Mucosa of gallbladder (tissue), 1 donor: Measurements from ENCODE around the gene PIERCE2. TPM values are rescaled to one million over a fixed set of nuclear protein-coding genes. Genes with fewer than 3 reads are reported as not detected.
"Not testable (repeated sequence)": the region's sequence is repeated elsewhere in the genome, so short reads cannot be mapped to it uniquely, and the experiment has no call there.

Source experiments
- DNase-seq: peaks from one replicate; pipeline ENCODE4 v3.0.0-alpha.2; 2020; ENCODE audit warnings: low spot score
- total RNA-seq: library from RNA; stranded (reverse); gene quantifications from one replicate; pipeline ENCODE4 v1.2.1, GENCODE V29; 2021
- donor health status: DM: no; HTN: no; CAD: no.

PIERCE2 gene
- total RNA-seq, 1 donor from 2014 or later, result 7.5 TPM

GRCh38 chr15:55434989-55435825 is 26.9 kb downstream of the PIERCE2 start:
- no peak for DNase-seq

- DNase-seq, result not testable (repeated sequence)
Observed at GRCh38 chr15:55443141-55443540, 34.8 kb downstream of the PIERCE2 start.

GRCh38 chr15:55445936-55446335 is 37.6 kb downstream of the PIERCE2 start:
- DNase-seq, result not testable (repeated sequence)

DNA sequence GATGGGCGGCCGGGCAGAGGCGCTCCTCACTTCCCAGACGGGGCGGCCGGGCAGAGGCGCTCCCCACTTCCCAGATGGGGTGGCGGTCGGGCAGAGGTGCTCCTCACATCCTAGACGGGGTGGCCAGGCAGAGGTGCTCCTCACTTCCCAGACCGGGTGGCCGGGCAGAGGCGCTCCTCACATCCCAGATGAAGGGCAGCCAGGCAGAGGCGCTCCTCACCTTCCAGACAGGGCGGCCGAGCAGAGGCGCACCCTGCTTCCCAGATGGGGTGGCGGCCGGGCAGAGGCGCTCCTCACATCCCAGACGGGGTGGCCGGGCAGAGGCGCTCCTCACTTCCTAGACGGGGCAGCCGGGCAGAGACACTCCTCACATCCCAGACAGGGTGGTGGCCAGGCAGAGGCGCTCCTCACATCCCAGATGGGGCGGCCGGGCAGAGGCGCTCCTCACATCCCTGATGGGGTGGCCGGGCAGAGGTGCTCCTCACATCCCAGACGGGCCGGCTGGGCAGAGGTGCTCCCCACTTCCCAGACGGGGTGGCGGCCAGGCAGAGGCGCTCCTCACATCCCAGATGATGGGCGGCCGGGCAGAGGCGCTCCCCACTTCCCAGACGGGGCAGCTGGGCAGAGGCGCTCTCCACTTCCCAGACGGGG is 38.2 kb downstream of the PIERCE2 start:
- not testable (repeated sequence) for DNase-seq

DNA sequence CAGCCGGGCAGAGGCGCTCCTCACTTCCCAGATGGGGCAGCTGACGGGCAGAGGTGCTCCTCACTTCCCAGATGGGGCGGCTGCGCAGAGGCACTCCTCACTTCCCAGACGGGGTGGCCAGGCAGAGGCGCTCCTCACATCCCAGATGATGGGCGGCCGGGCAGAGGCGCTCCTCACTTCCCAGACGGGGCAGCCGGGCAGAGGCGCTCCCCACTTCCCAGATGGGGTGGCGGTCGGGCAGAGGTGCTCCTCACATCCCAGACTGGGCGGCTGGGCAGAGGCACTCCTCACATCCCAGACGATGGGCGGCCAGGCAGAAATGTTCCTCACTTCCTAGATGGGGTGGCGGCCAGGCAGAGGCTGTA is 38.7 kb downstream of the PIERCE2 start:
- DNase-seq, result not testable (repeated sequence)

DNA sequence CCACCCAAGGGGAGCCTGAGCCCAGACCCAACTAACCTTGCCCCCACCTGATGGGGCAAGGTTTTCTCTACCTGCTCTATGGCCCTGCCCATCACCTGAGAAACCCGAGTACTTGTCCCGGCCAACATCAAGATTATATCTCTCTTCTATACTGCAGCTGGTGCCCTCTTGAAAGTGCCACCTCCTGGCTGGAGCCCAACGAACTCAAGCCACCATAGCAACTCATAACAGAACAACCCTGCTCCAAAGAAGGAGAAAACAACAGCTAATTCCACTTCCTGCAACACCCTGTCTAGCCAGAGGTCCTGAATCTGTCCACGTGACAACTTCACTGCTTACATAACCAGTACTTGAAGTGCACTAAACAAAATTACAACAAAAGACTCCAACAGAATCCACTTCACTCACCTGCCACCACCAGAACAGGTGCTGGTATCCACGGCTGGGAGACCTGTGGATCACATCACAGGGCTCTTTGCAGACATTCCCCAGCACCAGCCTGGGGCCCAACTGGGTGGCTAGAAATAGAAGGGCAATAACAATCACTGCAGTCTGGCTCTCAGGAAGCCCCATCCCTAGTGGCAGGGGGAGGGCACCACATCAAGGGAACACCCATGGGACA is 49.2 kb downstream of the PIERCE2 start:
- DNase-seq, result no peak

GRCh38 chr15:55461447-55461846 is 53.2 kb downstream of the PIERCE2 start:
- no peak for DNase-seq

- DNase-seq, result no peak
Observed at GRCh38 chr15:55468321-55468720, 60.0 kb downstream of the PIERCE2 start.

Other genes starting within 250 kb of the PIERCE2 start
- 50.1 TPM for gene RSL24D1, start 211.6 kb upstream of the PIERCE2 start, total RNA-seq
- gene RAB27A, start 118.7 kb upstream of the PIERCE2 start, total RNA-seq, result 12.8 TPM
- 12.3 TPM for gene PIGBOS1, start 89.4 kb upstream of the PIERCE2 start, total RNA-seq
- gene PIGB, start 89.3 kb upstream of the PIERCE2 start, total RNA-seq, result 11.9 TPM
- gene CCPG1, start 136 bp upstream of the PIERCE2 start, total RNA-seq, result 120 TPM
- gene DNAAF4, start 99.7 kb downstream of the PIERCE2 start, total RNA-seq, result 2.9 TPM
- 7.7 TPM for gene PYGO1, start 179.8 kb downstream of the PIERCE2 start, total RNA-seq